Upper lobe of right lung (tissue), 1 donor: ENCODE results near the gene MT1H. TPM values are rescaled to one million over a fixed set of nuclear protein-coding genes. Genes with fewer than 3 reads are reported as not detected.

Experiments used
- ATAC-seq: fragments of 200-7000 bp; cut with Tn5 transposase; one replicate; pipeline ENCODE4 v1.9.1; 2020; ENCODE audit warnings: mild to moderate bottlenecking, moderate library complexity
- DNase-seq: peaks from one replicate; pipeline ENCODE4 v3.0.0-alpha.2; 2020
- H3K27ac ChIP-seq: fragments of 200-600 bp; one replicate; pipeline ENCODE4 v1.8.0; 2022
- H3K27me3 ChIP-seq: fragments of 200-600 bp; one replicate; pipeline ENCODE4 v1.8.0; 2022; ENCODE audit warnings: mild to moderate bottlenecking
- H3K36me3 ChIP-seq: fragments of 200-600 bp; one replicate; pipeline ENCODE4 v1.8.0; 2022
- H3K4me1 ChIP-seq: fragments of 200-600 bp; one replicate; pipeline ENCODE4 v1.8.0; 2022
- H3K4me3 ChIP-seq: fragments of 200-600 bp; one replicate; pipeline ENCODE4 v1.8.0; 2022; ENCODE audit warnings: mild to moderate bottlenecking
- H3K9me3 ChIP-seq: fragments of 200-600 bp; one replicate; pipeline ENCODE4 v1.8.0; 2022
- intact Hi-C: fragments of 100-400 bp; cut with DNase I; formaldehyde crosslinking; loops from one replicate; pipeline ENCODE4 v1.11.0; 2022
- total RNA-seq: library from RNA; stranded (reverse); fragmentation: NEBNext Ultra II Directional; extraction: Animal tissue kit (Norgen Biotek cat#: 25700); gene quantifications from one replicate; pipeline ENCODE4 v1.2.1, GENCODE V29; 2021
- TF ChIP-seq, protein P1 (sequence below): fragments of 200-600 bp; IDR thresholded peaks from one replicate; pipeline ENCODE4 v1.8.0; 2022; ENCODE audit warnings: antibody characterized with exemption
- donor health status: DM: no; HTN: yes; CAD: no; lungs with severe emphysema.

The MT1H gene
- total RNA-seq, 1 donor from 2014 or later = 6.3 TPM

DNA sequence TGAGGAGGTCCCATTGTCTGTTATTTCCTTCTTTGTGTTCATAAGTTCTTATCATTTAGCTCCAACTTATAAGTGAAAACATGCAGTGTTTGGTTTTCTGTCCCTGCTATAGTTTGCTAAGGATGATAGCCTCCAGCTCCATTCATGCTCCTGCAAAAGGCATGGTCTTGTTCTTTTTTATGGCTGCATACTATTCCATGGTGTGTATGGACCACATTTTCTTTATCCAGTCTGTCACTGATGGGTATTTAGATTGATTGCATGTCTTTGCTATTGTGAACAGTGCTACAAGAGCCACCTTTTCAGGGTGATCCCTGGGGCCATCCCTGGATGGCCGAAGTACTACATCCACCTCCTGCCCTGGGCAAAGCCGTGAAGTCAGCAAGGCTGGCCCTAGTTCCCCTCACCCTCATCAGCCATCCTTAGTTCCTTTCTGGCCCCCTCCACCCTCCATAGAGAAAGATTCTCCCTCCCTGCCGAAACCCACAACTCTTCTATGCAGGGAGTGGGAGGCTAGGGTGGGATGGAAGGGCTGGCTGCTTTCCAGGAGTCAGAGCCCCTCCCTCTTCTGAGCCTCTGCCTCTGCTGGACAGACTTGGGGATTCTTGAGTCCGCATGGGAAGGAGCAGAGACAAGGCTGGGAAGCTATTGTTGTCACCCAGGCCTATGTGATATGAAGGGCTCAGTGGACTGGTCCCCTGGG is 21.0 kb downstream of the MT1H start:
- Histone ChIP-seq H3K4me3 (no peak overlapping the region), H3K27ac (no peak overlapping the region), H3K9me3 (no peaks in the 10 kb centered on the region), H3K4me1 (no peaks in the 10 kb centered on the region), H3K27me3 (no peaks in the 10 kb centered on the region), H3K36me3 (no peaks in the 10 kb centered on the region)
- intact Hi-C loops = no loop called here
- DNase-seq (no peak), ATAC-seq (no peak)
- TF ChIP-seq, protein P1, sequence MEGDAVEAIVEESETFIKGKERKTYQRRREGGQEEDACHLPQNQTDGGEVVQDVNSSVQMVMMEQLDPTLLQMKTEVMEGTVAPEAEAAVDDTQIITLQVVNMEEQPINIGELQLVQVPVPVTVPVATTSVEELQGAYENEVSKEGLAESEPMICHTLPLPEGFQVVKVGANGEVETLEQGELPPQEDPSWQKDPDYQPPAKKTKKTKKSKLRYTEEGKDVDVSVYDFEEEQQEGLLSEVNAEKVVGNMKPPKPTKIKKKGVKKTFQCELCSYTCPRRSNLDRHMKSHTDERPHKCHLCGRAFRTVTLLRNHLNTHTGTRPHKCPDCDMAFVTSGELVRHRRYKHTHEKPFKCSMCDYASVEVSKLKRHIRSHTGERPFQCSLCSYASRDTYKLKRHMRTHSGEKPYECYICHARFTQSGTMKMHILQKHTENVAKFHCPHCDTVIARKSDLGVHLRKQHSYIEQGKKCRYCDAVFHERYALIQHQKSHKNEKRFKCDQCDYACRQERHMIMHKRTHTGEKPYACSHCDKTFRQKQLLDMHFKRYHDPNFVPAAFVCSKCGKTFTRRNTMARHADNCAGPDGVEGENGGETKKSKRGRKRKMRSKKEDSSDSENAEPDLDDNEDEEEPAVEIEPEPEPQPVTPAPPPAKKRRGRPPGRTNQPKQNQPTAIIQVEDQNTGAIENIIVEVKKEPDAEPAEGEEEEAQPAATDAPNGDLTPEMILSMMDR = no peak

DNA sequence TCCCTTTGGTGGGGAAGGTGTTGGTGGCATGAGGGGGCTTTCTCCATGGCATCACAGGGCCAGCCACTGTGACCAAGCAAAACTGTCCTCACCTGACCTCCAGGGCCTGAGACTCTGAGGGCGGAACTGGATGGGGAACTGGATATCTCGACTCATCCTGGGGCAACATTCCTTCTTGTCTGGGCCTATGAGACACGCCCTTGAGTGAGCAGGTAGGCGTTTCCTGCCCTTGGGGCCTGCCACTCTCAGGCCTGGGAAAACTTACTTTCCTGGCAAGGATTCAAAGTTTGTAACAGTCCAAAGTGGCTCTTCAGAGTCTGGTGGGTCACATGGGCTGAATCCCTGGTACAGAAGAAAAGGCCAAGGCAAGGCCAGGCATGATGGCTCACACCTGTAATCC is 22.3 kb downstream of the MT1H start:
- Histone ChIP-seq H3K27me3 (no peaks in the 10 kb centered on the region), H3K9me3 (no peaks in the 10 kb centered on the region), H3K36me3 (no peaks in the 10 kb centered on the region), H3K4me3 (no peak overlapping the region), H3K27ac (no peak overlapping the region), H3K4me1 (no peaks in the 10 kb centered on the region)
- DNase-seq (peak; percentile 77), ATAC-seq (peak; percentile 94)
- intact Hi-C loops = no loop called here
- TF ChIP-seq, protein P1 = no peak

DNA sequence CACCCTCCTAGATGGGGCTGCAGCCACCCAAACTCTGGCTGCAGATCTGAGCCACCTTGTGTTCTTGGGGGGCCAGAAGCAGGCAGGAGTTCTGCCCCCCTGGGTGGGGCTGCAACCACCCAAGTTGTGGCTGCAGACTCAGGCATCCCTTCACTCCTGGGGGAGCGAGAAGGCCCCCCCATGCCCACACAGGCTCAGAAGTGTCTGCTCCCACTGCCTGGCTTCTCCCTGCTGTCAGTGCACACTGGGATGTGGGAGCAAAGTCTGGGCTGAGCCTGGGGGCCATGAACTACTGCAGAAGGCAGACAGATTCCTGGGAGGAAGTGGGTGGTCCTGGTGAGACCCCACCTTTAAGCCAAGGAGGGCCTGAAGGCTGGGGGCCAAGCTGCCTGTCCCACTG is 25.6 kb downstream of the MT1H start:
- no peak for DNase-seq
- no peaks in the 10 kb centered on the region for H3K36me3 ChIP-seq
- H3K4me1 ChIP-seq = no peaks in the 10 kb centered on the region
- H3K27ac ChIP-seq = no peak overlapping the region
- ATAC-seq = no peak
- no peaks in the 10 kb centered on the region for H3K9me3 ChIP-seq
- intact Hi-C loops = no loop called here
- H3K4me3 ChIP-seq = no peak overlapping the region
- TF ChIP-seq, protein P1 = no peak
- H3K27me3 ChIP-seq = no peaks in the 10 kb centered on the region

DNA sequence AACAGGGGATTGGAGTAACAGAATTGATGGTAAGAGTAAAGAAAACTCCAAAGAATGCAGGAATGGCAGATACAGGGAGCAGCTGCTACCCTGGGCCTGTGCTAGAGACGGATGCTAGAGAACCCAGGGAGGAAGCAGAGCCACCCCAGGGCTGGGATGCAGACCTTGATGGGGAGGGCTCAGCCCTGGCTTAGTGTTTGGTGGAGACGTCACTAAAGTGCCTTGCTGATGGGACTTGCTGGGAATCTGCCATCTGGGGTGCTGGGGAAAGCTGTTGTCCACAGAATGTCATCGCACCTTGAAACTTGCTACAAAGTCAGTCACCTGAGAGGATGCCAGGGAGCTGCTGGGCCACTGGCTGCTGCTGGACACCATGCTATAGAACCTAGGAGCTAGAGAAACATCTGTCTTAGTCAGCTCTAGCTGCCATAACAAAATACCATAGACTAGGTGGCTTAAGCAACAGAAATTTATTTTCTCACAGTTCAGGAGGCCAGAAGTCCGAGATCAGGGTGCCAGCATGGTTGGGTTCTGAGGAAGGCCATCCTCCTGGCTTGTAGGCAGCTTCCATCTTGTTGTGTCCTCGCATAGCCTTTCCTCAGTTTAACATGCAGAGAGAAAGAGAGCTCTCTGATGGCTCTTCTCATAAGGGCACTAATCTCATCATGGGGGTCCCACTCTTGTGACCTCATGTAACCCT is 28.0 kb downstream of the MT1H start:
- Histone ChIP-seq H3K4me1 (peaks cover 4% of the 10 kb centered on the region), H3K27ac (no peak overlapping the region), H3K27me3 (no peaks in the 10 kb centered on the region), H3K36me3 (no peaks in the 10 kb centered on the region), H3K9me3 (no peaks in the 10 kb centered on the region), H3K4me3 (no peak overlapping the region)
- no peak for DNase-seq
- ATAC-seq = no peak
- intact Hi-C loops = no loop called here
- TF ChIP-seq, protein P1 = no peak

DNA sequence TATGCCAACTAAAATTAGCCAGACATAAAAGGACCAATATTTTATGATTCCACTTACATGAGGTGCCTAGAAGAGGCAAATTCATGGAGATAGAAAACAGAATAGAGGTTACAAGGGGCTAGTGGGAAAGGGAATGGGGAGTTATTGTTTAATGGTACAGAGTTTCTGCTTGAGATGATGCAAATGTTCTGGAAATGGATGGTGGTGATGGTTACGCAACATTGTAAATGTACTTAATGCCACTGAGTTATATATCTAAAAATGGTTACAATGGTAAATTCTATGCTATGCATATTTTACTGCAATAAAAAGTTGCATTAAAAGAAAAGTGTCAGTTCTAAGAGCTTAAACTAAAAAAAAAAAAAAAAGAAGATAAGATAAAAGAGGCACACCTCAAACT is 30.6 kb downstream of the MT1H start:
- intact Hi-C loops = loop anchor here (10.0 kb wide), 1 partner anchor 125 kb away; no protein-coding TSS in a partner anchor
- no peak overlapping the region for H3K27ac ChIP-seq
- DNase-seq = no peak

More for the DNA sequence above, 30.6 kb downstream of the MT1H start:
- TF ChIP-seq, protein P1 = no peak
- no peak for ATAC-seq
- no peaks in the 10 kb centered on the region for H3K27me3 ChIP-seq
- no peak overlapping the region for H3K4me3 ChIP-seq
- H3K4me1 ChIP-seq = peaks cover 4% of the 10 kb centered on the region
- H3K36me3 ChIP-seq = no peaks in the 10 kb centered on the region
- H3K9me3 ChIP-seq = no peaks in the 10 kb centered on the region
